SK-N-SH (cell line): ENCODE measurements around the gene CCDC40. TPM values are rescaled to one million over a fixed set of nuclear protein-coding genes. Genes with fewer than 3 reads are reported as not detected.

Experiments used
- CTCF ChIA-PET: fragments of 300-600, 350-600 bp; formaldehyde crosslinking; extraction: SDS; loops from one replicate; lab custom pipeline; 2021; lab: Yijun Ruan, JAX
- POLR2A ChIA-PET: fragments of 350-600 bp; sonication (Branson Sonifier 250); formaldehyde crosslinking; extraction: SDS; loops from one replicate; lab custom pipeline; 2020; ENCODE audit warnings: antibody characterized with exemption, inconsistent platforms; lab: Yijun Ruan, JAX
- DNase-seq: peaks from one replicate; pipeline ENCODE4 v3.0.0; 2012
- H2AFZ ChIP-seq: fragments of 200-600 bp; sonication (generic); 2 replicates; pipeline ENCODE4 v1.8.1; 2016; ENCODE audit warnings: antibody characterized with exemption, mild to moderate bottlenecking, low read depth
- H3F3A ChIP-seq: fragments of 200-600 bp; sonication (generic); replicated peaks from 2 replicates; pipeline ENCODE3; 2016; ENCODE audit warnings: antibody characterized with exemption, mild to moderate bottlenecking; ENCODE audit not compliant: insufficient read depth
- H3K27ac ChIP-seq, 2 experiments: fragments of 200-500 bp in 1 of 2; fragments of 200-600 bp in 1 of 2; sonication (Bioruptor generic) in 1 of 2; sonication (generic), shearing (Covaris generic) in 1 of 2; 2 replicates each; pipeline versions ENCODE4 v1.5.1 to v1.6.1; 2014 to 2016; ENCODE audit warnings: low read depth in 2 of 2, inconsistent platforms in 1 of 2, low read length in 1 of 2, mild to moderate bottlenecking in 1 of 2, mixed read lengths in 1 of 2
- H3K27me3 ChIP-seq: fragments of 200-600 bp; sonication (generic), shearing (Covaris generic); 2 replicates; pipeline ENCODE4 v1.6.1; 2016; ENCODE audit warnings: mixed run types; ENCODE audit not compliant: insufficient read depth
- H3K36me3 ChIP-seq, 2 experiments: fragments of 200-500 bp in 1 of 2; fragments of 200-600 bp in 1 of 2; sonication (Bioruptor generic) in 1 of 2; sonication (generic) in 1 of 2; replicated peaks in 1 of 2; 2 replicates each; pipeline versions ENCODE3 to v1.5.1; 2014 to 2016; ENCODE audit warnings: low read length in 1 of 2, mild to moderate bottlenecking in 1 of 2; ENCODE audit not compliant: insufficient read depth in 2 of 2, control insufficient read depth in 1 of 2
- H3K4me1 ChIP-seq, 2 experiments: fragments of 200-500 bp in 1 of 2; fragments of 200-600 bp in 1 of 2; sonication (Bioruptor generic) in 1 of 2; sonication (generic), shearing (Covaris generic) in 1 of 2; 2 replicates each; pipeline versions ENCODE4 v1.5.1 to v1.6.1; 2014 to 2016; ENCODE audit warnings: low read depth in 1 of 2, low read length in 1 of 2, mixed run types in 1 of 2; ENCODE audit not compliant: insufficient read depth in 2 of 2, control insufficient read depth in 1 of 2
- H3K4me2 ChIP-seq: fragments of 200-600 bp; sonication (generic), shearing (Covaris generic); 2 replicates; pipeline ENCODE4 v1.6.1; 2017; ENCODE audit warnings: mixed run types
- H3K4me3 ChIP-seq, 2 experiments: fragments of 200-500 bp in 1 of 2; fragments of 200-600 bp in 1 of 2; sonication (Bioruptor generic) in 1 of 2; sonication (generic), shearing (Covaris generic) in 1 of 2; 2 replicates each; pipeline versions ENCODE4 v1.5.1 to v1.8.1; 2014 to 2016; ENCODE audit warnings: low read depth in 2 of 2, inconsistent platforms in 1 of 2, low read length in 1 of 2, mild to moderate bottlenecking in 1 of 2, mixed read lengths in 1 of 2, moderate library complexity in 1 of 2
- H3K79me2 ChIP-seq: fragments of 200-600 bp; sonication (generic); 2 replicates; pipeline ENCODE4 v1.8.1; 2017; ENCODE audit warnings: mild to moderate bottlenecking; ENCODE audit not compliant: insufficient read depth
- H3K9ac ChIP-seq: fragments of 200-600 bp; sonication (generic); 2 replicates; pipeline ENCODE4 v1.6.1; 2017; ENCODE audit warnings: mixed run types
- H3K9me2 ChIP-seq: fragments of 200-600 bp; sonication (generic); 2 replicates; pipeline ENCODE4 v1.6.1; 2017; ENCODE audit warnings: mixed run types
- H3K9me3 ChIP-seq: fragments of 200-600 bp; sonication (generic); 2 replicates; pipeline ENCODE4 v1.6.1; 2017; ENCODE audit warnings: mixed run types, mild to moderate bottlenecking, moderate library complexity
- H4K20me1 ChIP-seq: fragments of 200-600 bp; sonication (generic); 2 replicates; pipeline ENCODE4 v1.6.1; 2017; ENCODE audit warnings: mild to moderate bottlenecking, mixed run types; ENCODE audit not compliant: insufficient read depth
- FOXJ3 ChIP-seq: sonication (generic); formaldehyde crosslinking; IDR thresholded peaks from 2 replicates; pipeline ENCODE4 v1.5.1; 2020; ENCODE audit warnings: mild to moderate bottlenecking, missing genetic modification reagents
- FOXM1 ChIP-seq: IDR thresholded peaks from 2 replicates; pipeline ENCODE4 v1.4.0; 2012; ENCODE audit warnings: low read depth, mild to moderate bottlenecking
- MEF2A ChIP-seq: IDR thresholded peaks from 2 replicates; pipeline ENCODE4 v1.4.0; 2012; ENCODE audit warnings: low read depth, borderline replicate concordance
- NRF1 ChIP-seq: IDR thresholded peaks from 2 replicates; pipeline ENCODE4 v1.6.1; 2012; ENCODE audit warnings: low read depth, mild to moderate bottlenecking, low read length
- POLR2AphosphoS5 ChIP-seq: IDR thresholded peaks from 2 replicates; pipeline ENCODE4 v1.6.1; 2012; ENCODE audit warnings: low read depth, low read length
- RAD21 ChIP-seq: IDR thresholded peaks from 2 replicates; pipeline ENCODE4 v1.6.1; 2012; ENCODE audit warnings: mild to moderate bottlenecking, low read length
- REST ChIP-seq: IDR thresholded peaks from 2 replicates; pipeline ENCODE4 v1.6.1; 2012; ENCODE audit warnings: mild to moderate bottlenecking, low read depth, low read length, moderate library complexity
- SIN3A ChIP-seq: IDR thresholded peaks from 2 replicates; pipeline ENCODE4 v1.6.1; 2012; ENCODE audit warnings: low read depth, mild to moderate bottlenecking, low read length, moderate library complexity, borderline replicate concordance
- SMC3 ChIP-seq: IDR thresholded peaks from 2 replicates; pipeline ENCODE4 v1.6.1; 2012; ENCODE audit warnings: low read depth, low read length, improper control_type of control experiment
- TAF1 ChIP-seq: IDR thresholded peaks from 2 replicates; pipeline ENCODE4 v1.6.1; 2012; ENCODE audit warnings: low read depth, mild to moderate bottlenecking, low read length, moderate library complexity, borderline replicate concordance
- TCF12 ChIP-seq: IDR thresholded peaks from 2 replicates; pipeline ENCODE4 v1.4.0; 2012
- WGBS: methylation state at CpG from one replicate; pipeline ENCODE4 v1.1.6; 2017; ENCODE audit warnings: low lambda C conversion rate; 5-methylcytosine and 5-hydroxymethylcytosine counted together
- polyA plus RNA-seq, 3 experiments: library from polyadenylated mRNA; depleted of rRNA; stranded (reverse); fragments of >200 nt; gene quantifications; 2 replicates each; pipeline ENCODE4 v1.2.3, GENCODE V29; 2012
- TF ChIP-seq, protein P1 (sequence below): fragments of 150-350 bp; IDR thresholded peaks from 2 replicates; pipeline ENCODE4 v1.6.1; 2017; ENCODE audit warnings: antibody characterized with exemption, low read length, low read depth, borderline replicate concordance
- TF ChIP-seq, protein P2 (sequence below): IDR thresholded peaks from 2 replicates; pipeline ENCODE4 v1.4.0; 2012; ENCODE audit warnings: low read depth
- TF ChIP-seq, protein P3 (sequence below): fragments of 150-350 bp; IDR thresholded peaks from 2 replicates; pipeline ENCODE4 v1.6.1; 2016; ENCODE audit warnings: mild to moderate bottlenecking, low read depth, low read length

CCDC40 gene
- polyA plus RNA-seq, 1 of the 3 experiments (the other 2 are of a cell fraction) = 17.3 TPM

- Histone ChIP-seq H2AFZ (no peak overlapping the region), H3K4me3 (no peak overlapping the region), H3K27ac (no peak overlapping the region), H3K9ac (no peak overlapping the region), H3K9me3 (no peaks in the 10 kb centered on the region), H3K36me3 (peaks cover 0 to 2% of the 10 kb centered on the region in 2 experiments), H3K4me1 (peaks cover 0 to 3% of the 10 kb centered on the region in 2 experiments; a peak in 1 of 4 replicates), H3K4me2 (no peak overlapping the region), H3F3A (no peaks in the 10 kb centered on the region), H4K20me1 (no peaks in the 10 kb centered on the region), H3K9me2 (no peaks in the 10 kb centered on the region), H3K79me2 (no peaks in the 10 kb centered on the region), H3K27me3 (no peaks in the 10 kb centered on the region)
- ChIA-PET CTCF (interaction anchor here (1.0 to 2.9 kb wide), 3 partner anchors 12 to 64 kb away, joined by 3 to 15 read pairs (median 4); partner anchors contain the start of gene GAA), POLR2A (interaction anchor here (1.2 kb wide), 1 partner anchor 13 kb away, joined by 3 read pairs; no protein-coding TSS in a partner anchor)
- no peak for DNase-seq
- WGBS = 91% methylated on average over 11 of the region's 15 CpGs
- TF ChIP-seq FOXM1 = no peak
- TF ChIP-seq, protein P1, sequence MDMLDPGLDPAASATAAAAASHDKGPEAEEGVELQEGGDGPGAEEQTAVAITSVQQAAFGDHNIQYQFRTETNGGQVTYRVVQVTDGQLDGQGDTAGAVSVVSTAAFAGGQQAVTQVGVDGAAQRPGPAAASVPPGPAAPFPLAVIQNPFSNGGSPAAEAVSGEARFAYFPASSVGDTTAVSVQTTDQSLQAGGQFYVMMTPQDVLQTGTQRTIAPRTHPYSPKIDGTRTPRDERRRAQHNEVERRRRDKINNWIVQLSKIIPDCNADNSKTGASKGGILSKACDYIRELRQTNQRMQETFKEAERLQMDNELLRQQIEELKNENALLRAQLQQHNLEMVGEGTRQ = no peak
- TF ChIP-seq, protein P2, sequence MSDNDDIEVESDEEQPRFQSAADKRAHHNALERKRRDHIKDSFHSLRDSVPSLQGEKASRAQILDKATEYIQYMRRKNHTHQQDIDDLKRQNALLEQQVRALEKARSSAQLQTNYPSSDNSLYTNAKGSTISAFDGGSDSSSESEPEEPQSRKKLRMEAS = no peak
- no peak for TF ChIP-seq TAF1
- TF ChIP-seq POLR2AphosphoS5 = no peak
- TF ChIP-seq FOXJ3 (CRISPR knock-in tag) = no peak
- TF ChIP-seq SMC3 = no peak
- TF ChIP-seq RAD21 = no peak
- TF ChIP-seq, protein P3, sequence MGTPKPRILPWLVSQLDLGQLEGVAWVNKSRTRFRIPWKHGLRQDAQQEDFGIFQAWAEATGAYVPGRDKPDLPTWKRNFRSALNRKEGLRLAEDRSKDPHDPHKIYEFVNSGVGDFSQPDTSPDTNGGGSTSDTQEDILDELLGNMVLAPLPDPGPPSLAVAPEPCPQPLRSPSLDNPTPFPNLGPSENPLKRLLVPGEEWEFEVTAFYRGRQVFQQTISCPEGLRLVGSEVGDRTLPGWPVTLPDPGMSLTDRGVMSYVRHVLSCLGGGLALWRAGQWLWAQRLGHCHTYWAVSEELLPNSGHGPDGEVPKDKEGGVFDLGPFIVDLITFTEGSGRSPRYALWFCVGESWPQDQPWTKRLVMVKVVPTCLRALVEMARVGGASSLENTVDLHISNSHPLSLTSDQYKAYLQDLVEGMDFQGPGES = no peak
- TF ChIP-seq SIN3A = no peak
- TF ChIP-seq REST = no peak
- TF ChIP-seq NRF1 = no peak
- TF ChIP-seq MEF2A = no peak
- no peak for TF ChIP-seq TCF12
Measured at GRCh38 chr17:80070375-80071115, 34.1 kb downstream of the CCDC40 start.
